Measurements from ENCODE around the gene MFSD8.
"Not testable (repeated sequence)": the region's sequence is repeated elsewhere in the genome, so short reads cannot be mapped to it uniquely, and the experiment has no call there.

- TF ChIP-seq RAD21 (IDR thresholded peaks at IDR 0.05; ENCODE audit: low read length); RFX5 (IDR thresholded peaks at IDR 0.05; ENCODE audit: low read depth, low read length); MXI1 (IDR thresholded peaks at IDR 0.05; ENCODE audit: borderline replicate concordance, low read depth, low read length); POLR2A (IDR thresholded peaks at IDR 0.05; ENCODE audit: low read depth, low read length); SMC3 (IDR thresholded peaks at IDR 0.05; ENCODE audit: low read depth, low read length); MAZ (IDR thresholded peaks at IDR 0.05; ENCODE audit: borderline replicate concordance, low read depth, low read length); CEBPB (IDR thresholded peaks at IDR 0.05; ENCODE audit: low read depth, low read length); ELK1 (IDR thresholded peaks at IDR 0.05; ENCODE audit: borderline replicate concordance, low read depth, low read length); NFE2L2 (IDR thresholded peaks at IDR 0.05; ENCODE audit: low read depth, low read length); MAFK (IDR thresholded peaks at IDR 0.05; ENCODE audit: low read depth, low read length): not testable (repeated sequence)
- TF ChIP-seq, protein P1, sequence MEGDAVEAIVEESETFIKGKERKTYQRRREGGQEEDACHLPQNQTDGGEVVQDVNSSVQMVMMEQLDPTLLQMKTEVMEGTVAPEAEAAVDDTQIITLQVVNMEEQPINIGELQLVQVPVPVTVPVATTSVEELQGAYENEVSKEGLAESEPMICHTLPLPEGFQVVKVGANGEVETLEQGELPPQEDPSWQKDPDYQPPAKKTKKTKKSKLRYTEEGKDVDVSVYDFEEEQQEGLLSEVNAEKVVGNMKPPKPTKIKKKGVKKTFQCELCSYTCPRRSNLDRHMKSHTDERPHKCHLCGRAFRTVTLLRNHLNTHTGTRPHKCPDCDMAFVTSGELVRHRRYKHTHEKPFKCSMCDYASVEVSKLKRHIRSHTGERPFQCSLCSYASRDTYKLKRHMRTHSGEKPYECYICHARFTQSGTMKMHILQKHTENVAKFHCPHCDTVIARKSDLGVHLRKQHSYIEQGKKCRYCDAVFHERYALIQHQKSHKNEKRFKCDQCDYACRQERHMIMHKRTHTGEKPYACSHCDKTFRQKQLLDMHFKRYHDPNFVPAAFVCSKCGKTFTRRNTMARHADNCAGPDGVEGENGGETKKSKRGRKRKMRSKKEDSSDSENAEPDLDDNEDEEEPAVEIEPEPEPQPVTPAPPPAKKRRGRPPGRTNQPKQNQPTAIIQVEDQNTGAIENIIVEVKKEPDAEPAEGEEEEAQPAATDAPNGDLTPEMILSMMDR (conservative IDR thresholded peaks at IDR 0.05; ENCODE audit: low read depth, low read length): not testable (repeated sequence)
- TF ChIP-seq, protein P2, sequence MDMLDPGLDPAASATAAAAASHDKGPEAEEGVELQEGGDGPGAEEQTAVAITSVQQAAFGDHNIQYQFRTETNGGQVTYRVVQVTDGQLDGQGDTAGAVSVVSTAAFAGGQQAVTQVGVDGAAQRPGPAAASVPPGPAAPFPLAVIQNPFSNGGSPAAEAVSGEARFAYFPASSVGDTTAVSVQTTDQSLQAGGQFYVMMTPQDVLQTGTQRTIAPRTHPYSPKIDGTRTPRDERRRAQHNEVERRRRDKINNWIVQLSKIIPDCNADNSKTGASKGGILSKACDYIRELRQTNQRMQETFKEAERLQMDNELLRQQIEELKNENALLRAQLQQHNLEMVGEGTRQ (IDR thresholded peaks at IDR 0.05; ENCODE audit: low read depth, low read length): not testable (repeated sequence)
Measured at GRCh38 chr4:127996521-127996920, 31.5 kb upstream of the MFSD8 start.

Measured in IMR-90 (cell line).